NB4 (cell line): ENCODE results near the gene MINDY4.
A peak's percentile ranks its signal among the peaks of the same experiment; 100 is the strongest.

Experiments used
- DNase-seq: peaks from one replicate; pipeline ENCODE4 v3.0.0; 2010; ENCODE audit warnings: low read depth
- H3K4me3 ChIP-seq: one replicate; pipeline ENCODE4 v1.5.1; 2011; ENCODE audit warnings: mild to moderate bottlenecking, low read depth, low read length, moderate library complexity
- MYC ChIP-seq: IDR thresholded peaks from 2 replicates; pipeline ENCODE4 v1.6.1; 2011; ENCODE audit warnings: low read depth, low read length
- POLR2A ChIP-seq: IDR thresholded peaks from 2 replicates; pipeline ENCODE4 v1.6.1; 2011; ENCODE audit warnings: mild to moderate bottlenecking; ENCODE audit not compliant: insufficient read length; ENCODE audit errors: extremely low read depth
- TF ChIP-seq, protein P1 (sequence below): IDR thresholded peaks from 2 replicates; pipeline ENCODE4 v1.6.1; 2011; ENCODE audit warnings: low read depth, low read length
- TF ChIP-seq, protein P2 (sequence below): IDR thresholded peaks from one replicate; pipeline ENCODE4 v1.5.1; 2012; ENCODE audit warnings: low read depth, low read length

The MINDY4 gene

DNA sequence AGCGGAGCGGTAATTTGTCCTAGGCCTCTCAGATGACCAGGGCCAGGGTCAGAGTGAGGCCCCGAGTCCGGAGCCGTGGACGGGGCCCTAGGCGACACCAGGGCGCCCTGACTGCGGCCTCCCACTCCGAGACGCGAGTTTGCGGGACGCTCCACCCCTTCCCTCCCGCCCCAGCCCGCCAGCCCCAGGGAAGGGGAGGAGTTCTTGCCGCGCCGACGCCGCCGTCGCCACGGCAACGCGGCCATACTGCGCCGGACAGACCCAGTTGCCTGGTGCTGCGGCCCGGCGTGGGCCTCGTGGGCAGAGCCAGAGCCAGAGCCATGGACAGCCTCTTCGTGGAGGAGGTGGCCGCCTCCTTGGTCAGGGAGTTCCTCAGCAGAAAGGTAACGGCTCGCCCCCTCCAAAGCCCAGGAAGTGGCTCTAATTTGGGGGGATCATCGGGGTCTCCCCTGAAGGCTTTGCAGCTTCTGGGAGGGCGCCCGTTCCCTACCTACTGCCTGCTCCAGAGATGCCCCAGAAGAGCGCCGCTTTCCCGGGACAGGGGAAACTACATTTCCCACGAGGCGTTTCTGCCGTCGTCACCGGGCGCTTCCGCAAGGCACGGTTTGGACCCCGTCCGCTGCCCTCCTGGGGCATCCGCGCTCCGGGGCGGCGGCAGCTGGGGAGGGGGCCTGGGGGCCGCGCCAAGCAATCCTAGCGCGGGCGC lies at the start of gene MINDY4:
Gene MINDY4, plus strand, starts transcription at position 244 of the 706 bp plus-strand sequence. Its CDS starts 77 bp downstream, at position 321.
- H3K4me3 ChIP-seq = peak within 1 kb of the TSS; percentile 71
- no peak for TF ChIP-seq MYC
- TF ChIP-seq, protein P1, sequence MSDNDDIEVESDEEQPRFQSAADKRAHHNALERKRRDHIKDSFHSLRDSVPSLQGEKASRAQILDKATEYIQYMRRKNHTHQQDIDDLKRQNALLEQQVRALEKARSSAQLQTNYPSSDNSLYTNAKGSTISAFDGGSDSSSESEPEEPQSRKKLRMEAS = no peak
- no peak for TF ChIP-seq POLR2A
- TF ChIP-seq, protein P2, sequence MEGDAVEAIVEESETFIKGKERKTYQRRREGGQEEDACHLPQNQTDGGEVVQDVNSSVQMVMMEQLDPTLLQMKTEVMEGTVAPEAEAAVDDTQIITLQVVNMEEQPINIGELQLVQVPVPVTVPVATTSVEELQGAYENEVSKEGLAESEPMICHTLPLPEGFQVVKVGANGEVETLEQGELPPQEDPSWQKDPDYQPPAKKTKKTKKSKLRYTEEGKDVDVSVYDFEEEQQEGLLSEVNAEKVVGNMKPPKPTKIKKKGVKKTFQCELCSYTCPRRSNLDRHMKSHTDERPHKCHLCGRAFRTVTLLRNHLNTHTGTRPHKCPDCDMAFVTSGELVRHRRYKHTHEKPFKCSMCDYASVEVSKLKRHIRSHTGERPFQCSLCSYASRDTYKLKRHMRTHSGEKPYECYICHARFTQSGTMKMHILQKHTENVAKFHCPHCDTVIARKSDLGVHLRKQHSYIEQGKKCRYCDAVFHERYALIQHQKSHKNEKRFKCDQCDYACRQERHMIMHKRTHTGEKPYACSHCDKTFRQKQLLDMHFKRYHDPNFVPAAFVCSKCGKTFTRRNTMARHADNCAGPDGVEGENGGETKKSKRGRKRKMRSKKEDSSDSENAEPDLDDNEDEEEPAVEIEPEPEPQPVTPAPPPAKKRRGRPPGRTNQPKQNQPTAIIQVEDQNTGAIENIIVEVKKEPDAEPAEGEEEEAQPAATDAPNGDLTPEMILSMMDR = no peak
- DNase-seq = peak; percentile 70

DNA sequence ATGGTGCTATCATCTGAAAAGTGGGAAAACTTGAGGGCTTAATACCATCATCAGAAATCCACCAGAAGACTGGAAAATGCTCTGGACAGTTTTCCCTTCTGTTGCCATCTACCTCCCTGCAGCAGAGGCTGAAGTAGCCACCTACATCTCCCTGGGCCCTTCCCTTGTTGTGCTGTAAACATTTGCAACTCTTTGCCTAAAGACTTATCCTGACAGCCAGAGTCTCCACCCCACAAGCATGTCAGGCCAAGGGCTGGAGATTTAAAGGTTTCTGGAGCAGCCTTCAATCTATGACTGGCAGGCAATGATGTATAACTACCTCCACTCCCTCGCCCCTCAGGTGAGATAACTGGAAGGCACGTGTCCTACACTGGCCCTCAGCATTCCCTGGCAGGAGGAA lies 49.0 kb upstream of the MINDY4 start:
- TF ChIP-seq MYC = no peak
- TF ChIP-seq, protein P2 = no peak
- TF ChIP-seq, protein P1 = no peak
- TF ChIP-seq POLR2A = no peak
- H3K4me3 ChIP-seq = no peak overlapping the region
- no peak for DNase-seq

DNA sequence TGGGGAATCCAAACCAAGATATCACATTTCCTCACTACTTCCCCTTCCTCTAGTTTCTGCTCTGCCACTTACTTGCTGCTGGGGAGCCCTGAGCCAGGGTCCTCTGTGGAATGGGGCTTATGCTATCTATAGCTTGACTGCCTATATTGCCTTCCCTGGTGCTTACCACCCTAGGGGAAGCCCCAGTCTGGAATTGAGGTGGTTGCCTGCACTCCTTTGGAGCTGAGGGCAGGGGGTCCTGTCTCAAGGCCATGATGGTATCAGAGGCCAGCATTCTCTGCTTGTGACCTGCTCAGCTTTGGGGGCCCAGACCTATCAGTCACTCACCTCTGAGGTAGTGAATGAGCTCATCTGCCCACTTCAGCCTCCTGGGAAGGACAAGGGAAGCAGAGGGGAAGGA lies 48.5 kb upstream of the MINDY4 start:
- TF ChIP-seq, protein P1 = no peak
- TF ChIP-seq, protein P2 = no peak
- TF ChIP-seq POLR2A (no peak), MYC (no peak)
- H3K4me3 ChIP-seq = no peak overlapping the region

DNA sequence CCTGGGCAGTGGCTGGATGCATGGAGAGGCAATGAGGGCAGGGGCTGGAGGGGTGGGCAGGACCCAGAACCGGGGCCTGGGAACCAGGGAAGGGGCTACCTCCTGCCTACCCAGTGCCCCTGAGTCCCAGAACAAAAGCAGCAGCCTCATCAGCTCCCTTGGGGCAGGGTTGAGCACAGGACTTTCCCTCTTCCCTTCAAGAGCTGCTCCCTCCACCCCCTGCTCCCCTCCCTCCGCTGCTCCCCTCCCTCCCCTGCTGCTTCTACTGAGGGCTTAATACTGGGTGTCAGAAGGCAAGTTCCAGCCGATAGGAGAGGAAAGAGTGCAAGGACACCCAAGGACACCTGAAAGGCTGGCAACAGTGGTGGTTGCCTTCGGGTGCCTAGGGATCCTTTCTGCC lies 47.4 kb upstream of the MINDY4 start:
- TF ChIP-seq, protein P1 = no peak
- TF ChIP-seq POLR2A (no peak), MYC (no peak)
- TF ChIP-seq, protein P2 = no peak
- DNase-seq = no peak
- H3K4me3 ChIP-seq = no peak overlapping the region

More for the DNA sequence above, 48.5 kb upstream of the MINDY4 start:
- DNase-seq = no peak

DNA sequence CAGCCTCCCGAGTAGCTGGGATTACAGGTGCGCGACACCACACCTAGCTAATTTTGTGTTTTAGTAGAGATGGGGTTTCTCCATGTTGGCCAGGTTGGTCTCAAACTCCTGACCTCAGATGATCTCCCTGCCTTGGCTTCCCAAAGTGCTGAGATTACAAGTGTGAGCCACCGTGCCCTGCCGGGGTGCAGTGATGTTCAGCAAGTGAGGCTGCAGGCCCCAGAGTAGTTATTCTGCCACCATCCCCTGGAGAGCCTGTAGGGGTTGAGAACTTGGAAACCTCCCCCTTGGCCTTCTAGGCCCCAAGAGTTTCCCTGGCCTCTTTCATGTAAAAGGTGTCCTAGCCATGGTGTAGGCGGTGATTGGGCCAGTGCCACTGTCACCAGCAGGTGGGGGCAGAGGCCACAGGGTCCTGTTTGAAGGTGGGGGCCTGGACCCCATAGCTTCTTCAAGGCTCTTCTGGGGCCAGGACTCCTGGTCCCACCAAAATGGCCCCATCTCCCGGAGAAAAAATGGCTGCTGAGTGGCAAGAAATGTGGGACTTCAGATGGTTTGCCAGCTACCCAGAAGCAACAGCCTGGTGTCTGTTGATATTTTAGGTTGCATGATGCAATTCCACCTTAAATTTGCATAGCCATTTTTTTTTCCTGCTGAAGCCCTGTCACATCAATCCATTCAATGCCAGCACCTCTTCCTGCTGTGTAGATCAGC lies 44.8 kb upstream of the MINDY4 start:
- peak overlapping the region; percentile 37 for H3K4me3 ChIP-seq
- TF ChIP-seq POLR2A (no peak), MYC (no peak)
- TF ChIP-seq, protein P2 = no peak
- TF ChIP-seq, protein P1 = no peak
- peak; percentile 27 for DNase-seq
